Measurements from ENCODE around the gene ARID1B. TPM values are rescaled to one million over a fixed set of nuclear protein-coding genes. Genes with fewer than 3 reads are reported as not detected.

The ARID1B gene
- total and polyA plus RNA-seq, 2 of the 4 experiments (the other 2 are of a cell fraction): 14.5 to 20.1 TPM

GRCh38 chr6:157058574-157058973 is 281.4 kb downstream of the ARID1B start:
- H4K20me1 ChIP-seq (ENCODE audit: insufficient read depth, low read length): peaks cover 10% of the 10 kb centered on the region; the same call in 1 of the 2 replicates

More at GRCh38 chr6:157058574-157058973, 281.4 kb downstream of the ARID1B start:
- H3K14ac ChIP-seq (replicated peaks; ENCODE audit: low read depth, low read length): no peak overlapping the region
- H3K4ac ChIP-seq (ENCODE audit: low read depth, low read length): no peak overlapping the region
- no peak overlapping the region for H3K27ac ChIP-seq (ENCODE audit: insufficient read depth, low read length)
- H3K27me3 ChIP-seq (ENCODE audit: control insufficient read depth, insufficient read depth, low read length): no peaks in the 10 kb centered on the region
- H3K79me1 ChIP-seq (ENCODE audit: low read depth in 1 of 2, low read length in 2 of 2): peaks cover 32 to 54% of the 10 kb centered on the region in 2 experiments
- H3K9ac ChIP-seq (ENCODE audit: low read depth, low read length): no peak overlapping the region
- H3K18ac ChIP-seq (ENCODE audit: low read depth, low read length): no peak overlapping the region
- H2BK15ac ChIP-seq (ENCODE audit: low read depth, low read length): no peak overlapping the region
- POLR2A ChIA-PET (ENCODE audit: unreplicated experiment): no interaction called here
- H3K23ac ChIP-seq (ENCODE audit: low read depth, low read length): no peak overlapping the region
- no peak overlapping the region for H4K5ac ChIP-seq (ENCODE audit: low read depth, low read length)
- H4K91ac ChIP-seq (ENCODE audit: insufficient read depth, low read depth, low read length): no peak overlapping the region
- dilution Hi-C loops (cut with HindIII; ENCODE audit: low sequenced_read_pairs, unreplicated experiment) (no loop called here), intact Hi-C loops (cut with micrococcal nuclease) (no loop called here), in situ Hi-C loops (cut with MboI; ENCODE audit: low sequenced_read_pairs) (no loop called here)
- H2BK5ac ChIP-seq (ENCODE audit: low read depth, low read length, poor library complexity, severe bottlenecking): no peak overlapping the region
- H3K4me2 ChIP-seq (ENCODE audit: low read depth, low read length): no peak overlapping the region
- BruUV-seq (replicated peaks): no TSS peak
- H3K56ac ChIP-seq (ENCODE audit: extremely low read depth, insufficient read depth, low read length): no peak overlapping the region
- no peak for DNase-seq
- H2BK120ac ChIP-seq (ENCODE audit: low read depth, low read length): no peak overlapping the region
- peaks cover 7% of the 10 kb centered on the region for H3K4me1 ChIP-seq (ENCODE audit: control insufficient read depth, insufficient read depth, low read length)
- no peak overlapping the region for H2AK9ac ChIP-seq (replicated peaks; ENCODE audit: low read depth, low read length, poor library complexity)
- peaks cover 9% of the 10 kb centered on the region; the same call in 1 of the 2 replicates for H3K9me1 ChIP-seq (ENCODE audit: insufficient read depth, low read length)
- no peak overlapping the region for H3K4me3 ChIP-seq (ENCODE audit: insufficient read depth, low read depth, low read length)
- 95% methylated on average over 6 of the region's 9 CpGs; no CpG with 5 or more reads in 1 of the 2 experiments for WGBS, 2 experiments (ENCODE audit: extremely low coverage in 2 of 2, insufficient read length in 1 of 2)
- H2AFZ ChIP-seq (replicated peaks; ENCODE audit: low read length, poor library complexity): no peak overlapping the region
- TF ChIP-seq, protein P1, sequence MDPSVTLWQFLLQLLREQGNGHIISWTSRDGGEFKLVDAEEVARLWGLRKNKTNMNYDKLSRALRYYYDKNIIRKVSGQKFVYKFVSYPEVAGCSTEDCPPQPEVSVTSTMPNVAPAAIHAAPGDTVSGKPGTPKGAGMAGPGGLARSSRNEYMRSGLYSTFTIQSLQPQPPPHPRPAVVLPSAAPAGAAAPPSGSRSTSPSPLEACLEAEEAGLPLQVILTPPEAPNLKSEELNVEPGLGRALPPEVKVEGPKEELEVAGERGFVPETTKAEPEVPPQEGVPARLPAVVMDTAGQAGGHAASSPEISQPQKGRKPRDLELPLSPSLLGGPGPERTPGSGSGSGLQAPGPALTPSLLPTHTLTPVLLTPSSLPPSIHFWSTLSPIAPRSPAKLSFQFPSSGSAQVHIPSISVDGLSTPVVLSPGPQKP (IDR thresholded peaks at IDR 0.05; ENCODE audit: borderline replicate concordance, low read depth, low read length): no peak
- TF ChIP-seq FOS (IDR thresholded peaks at IDR 0.05; ENCODE audit: low read depth, low read length): no peak
- TF ChIP-seq USF2 (IDR thresholded peaks at IDR 0.05; ENCODE audit: low read depth, low read length): no peak
- TF ChIP-seq CEBPB (IDR thresholded peaks at IDR 0.05; ENCODE audit: low read depth, low read length): no peak
- TF ChIP-seq BHLHE40 (IDR thresholded peaks at IDR 0.05; ENCODE audit: low read depth, low read length): no peak
- no peak for TF ChIP-seq RAD21 (IDR thresholded peaks at IDR 0.05; ENCODE audit: low read length)
- no peak for TF ChIP-seq MAFK (IDR thresholded peaks at IDR 0.05; ENCODE audit: low read depth, low read length)
- TF ChIP-seq CHD1 (IDR thresholded peaks at IDR 0.05; ENCODE audit: low read depth, low read length): no peak
- TF ChIP-seq NFE2L2 (IDR thresholded peaks at IDR 0.05; ENCODE audit: low read depth, low read length): no peak
- TF ChIP-seq POLR2A (IDR thresholded peaks at IDR 0.05; ENCODE audit: low read depth, low read length): no peak
- TF ChIP-seq MXI1 (IDR thresholded peaks at IDR 0.05; ENCODE audit: borderline replicate concordance, low read depth, low read length): no peak
- TF ChIP-seq MAZ (IDR thresholded peaks at IDR 0.05; ENCODE audit: borderline replicate concordance, low read depth, low read length): no peak
- TF ChIP-seq RFX5 (IDR thresholded peaks at IDR 0.05; ENCODE audit: low read depth, low read length): no peak
- TF ChIP-seq SMC3 (IDR thresholded peaks at IDR 0.05; ENCODE audit: low read depth, low read length): no peak
- TF ChIP-seq, protein P2, sequence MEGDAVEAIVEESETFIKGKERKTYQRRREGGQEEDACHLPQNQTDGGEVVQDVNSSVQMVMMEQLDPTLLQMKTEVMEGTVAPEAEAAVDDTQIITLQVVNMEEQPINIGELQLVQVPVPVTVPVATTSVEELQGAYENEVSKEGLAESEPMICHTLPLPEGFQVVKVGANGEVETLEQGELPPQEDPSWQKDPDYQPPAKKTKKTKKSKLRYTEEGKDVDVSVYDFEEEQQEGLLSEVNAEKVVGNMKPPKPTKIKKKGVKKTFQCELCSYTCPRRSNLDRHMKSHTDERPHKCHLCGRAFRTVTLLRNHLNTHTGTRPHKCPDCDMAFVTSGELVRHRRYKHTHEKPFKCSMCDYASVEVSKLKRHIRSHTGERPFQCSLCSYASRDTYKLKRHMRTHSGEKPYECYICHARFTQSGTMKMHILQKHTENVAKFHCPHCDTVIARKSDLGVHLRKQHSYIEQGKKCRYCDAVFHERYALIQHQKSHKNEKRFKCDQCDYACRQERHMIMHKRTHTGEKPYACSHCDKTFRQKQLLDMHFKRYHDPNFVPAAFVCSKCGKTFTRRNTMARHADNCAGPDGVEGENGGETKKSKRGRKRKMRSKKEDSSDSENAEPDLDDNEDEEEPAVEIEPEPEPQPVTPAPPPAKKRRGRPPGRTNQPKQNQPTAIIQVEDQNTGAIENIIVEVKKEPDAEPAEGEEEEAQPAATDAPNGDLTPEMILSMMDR (conservative IDR thresholded peaks at IDR 0.05; ENCODE audit: low read depth, low read length): no peak
- TF ChIP-seq RCOR1 (IDR thresholded peaks at IDR 0.05; ENCODE audit: insufficient replicate concordance, low read length): no peak
- H2BK20ac ChIP-seq (ENCODE audit: low read depth, low read length): no peak overlapping the region
- H3K36me3 ChIP-seq (ENCODE audit: control insufficient read depth, insufficient read depth, low read length): peaks cover 6% of the 10 kb centered on the region
- no peak overlapping the region for H4K8ac ChIP-seq (ENCODE audit: low read depth in 2 of 2, low read length in 2 of 2)
- no peak for ATAC-seq (ENCODE audit: low read depth)
- peaks cover 3% of the 10 kb centered on the region for H3K9me3 ChIP-seq (ENCODE audit: control insufficient read depth, insufficient read depth, low read length)
- H2AK5ac ChIP-seq (ENCODE audit: low read depth, low read length): no peak overlapping the region
- CTCF ChIA-PET: interaction anchor here (0.6 to 1.3 kb wide), 2 partner anchors 12 to 57 kb away, joined by 3 to 5 read pairs; no protein-coding TSS in a partner anchor

All from IMR-90 (cell line).